GM19395 (cell line): ENCODE data around the gene PEAR1.

Experiments used
- ATAC-seq: cut with Tn5 transposase; IDR thresholded peaks from one replicate; pipeline ENCODE4 v1.9.1; 2021; ENCODE audit warnings: mild to moderate bottlenecking, moderate library complexity; ENCODE audit not compliant: unreplicated experiment

Gene PEAR1

GRCh38 chr1:156882543-156882942 is 11.0 kb upstream of the PEAR1 start:
- ATAC-seq = no peak

DNA sequence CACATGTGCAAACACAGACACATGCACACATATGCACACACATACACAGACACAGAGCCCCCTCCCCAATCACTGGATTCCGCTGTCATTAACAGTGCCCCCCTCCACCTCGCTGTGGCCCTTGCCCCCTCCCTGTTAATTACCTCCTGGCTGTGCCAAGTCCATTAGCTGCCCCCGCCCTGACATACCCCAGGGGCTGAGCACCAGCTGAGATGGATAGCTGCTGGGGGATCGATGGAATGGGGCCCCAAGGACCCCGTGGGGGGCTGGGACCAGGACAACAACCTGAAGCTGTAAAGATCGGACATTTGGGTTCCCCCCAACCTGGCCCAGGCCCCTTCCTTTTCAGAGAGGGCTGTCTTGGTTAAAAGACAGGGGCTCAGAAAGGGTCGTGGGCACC is 9.6 kb upstream of the PEAR1 start:
- no peak for ATAC-seq

DNA sequence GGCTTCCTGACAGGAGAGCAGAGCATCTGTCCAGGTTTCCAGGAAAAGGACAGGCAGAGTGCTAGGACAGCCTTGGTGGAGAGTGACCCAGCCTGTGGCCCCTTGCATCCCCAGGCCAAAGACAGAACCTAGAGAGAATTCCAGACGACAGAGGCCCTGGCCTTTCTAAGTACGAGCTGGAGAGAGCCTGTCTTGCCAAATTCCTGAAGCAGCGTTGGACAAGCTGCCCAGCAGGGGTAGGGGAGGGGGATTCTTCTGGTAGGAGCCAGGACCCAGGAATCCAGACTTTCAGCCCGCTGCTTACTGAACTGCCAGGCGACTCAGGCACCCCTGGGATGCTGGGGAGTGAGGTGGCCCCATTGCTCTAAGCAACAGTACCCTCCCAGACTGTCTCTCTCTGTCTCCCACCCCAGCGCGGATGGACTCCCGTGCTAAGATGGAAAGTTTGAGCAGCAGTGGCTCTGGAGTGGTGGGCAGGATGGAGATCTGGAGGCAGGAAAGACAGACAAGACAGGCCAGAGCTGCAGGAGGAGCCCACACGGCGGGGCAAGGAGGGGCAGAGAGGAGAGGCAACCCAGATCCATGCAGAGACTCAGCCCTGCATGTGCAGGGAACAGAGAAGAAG is 8.8 kb upstream of the PEAR1 start:
- ATAC-seq = no peak

GRCh38 chr1:156885314-156885713 is 8.2 kb upstream of the PEAR1 start:
- no peak for ATAC-seq

- ATAC-seq = no peak
Measured at GRCh38 chr1:156885880-156886355, 7.6 kb upstream of the PEAR1 start.

GRCh38 chr1:156886583-156887281 is 6.8 kb upstream of the PEAR1 start:
- no peak for ATAC-seq

- no peak for ATAC-seq
Measured at GRCh38 chr1:156887317-156887716, 6.2 kb upstream of the PEAR1 start.

DNA sequence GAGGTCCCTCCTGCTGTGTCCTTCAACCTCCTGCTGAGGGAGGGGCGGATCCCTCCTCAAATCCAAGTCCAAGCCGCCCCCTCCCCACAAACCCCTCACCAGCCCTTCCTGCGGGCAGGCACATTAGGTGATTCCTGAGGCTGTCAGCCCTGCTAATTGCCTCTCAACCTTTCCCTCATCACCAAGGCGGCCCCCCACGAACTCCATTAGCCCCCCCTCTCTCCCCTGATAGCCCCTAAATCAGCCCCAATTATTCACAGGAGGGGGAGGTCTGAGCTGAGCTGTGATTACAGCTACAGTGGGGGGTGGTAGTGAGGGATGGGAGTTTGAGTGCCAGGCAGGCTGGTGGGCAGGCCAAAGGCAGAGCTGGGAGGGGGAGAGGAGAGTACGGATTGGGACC is 5.8 kb upstream of the PEAR1 start:
- no peak for ATAC-seq

DNA sequence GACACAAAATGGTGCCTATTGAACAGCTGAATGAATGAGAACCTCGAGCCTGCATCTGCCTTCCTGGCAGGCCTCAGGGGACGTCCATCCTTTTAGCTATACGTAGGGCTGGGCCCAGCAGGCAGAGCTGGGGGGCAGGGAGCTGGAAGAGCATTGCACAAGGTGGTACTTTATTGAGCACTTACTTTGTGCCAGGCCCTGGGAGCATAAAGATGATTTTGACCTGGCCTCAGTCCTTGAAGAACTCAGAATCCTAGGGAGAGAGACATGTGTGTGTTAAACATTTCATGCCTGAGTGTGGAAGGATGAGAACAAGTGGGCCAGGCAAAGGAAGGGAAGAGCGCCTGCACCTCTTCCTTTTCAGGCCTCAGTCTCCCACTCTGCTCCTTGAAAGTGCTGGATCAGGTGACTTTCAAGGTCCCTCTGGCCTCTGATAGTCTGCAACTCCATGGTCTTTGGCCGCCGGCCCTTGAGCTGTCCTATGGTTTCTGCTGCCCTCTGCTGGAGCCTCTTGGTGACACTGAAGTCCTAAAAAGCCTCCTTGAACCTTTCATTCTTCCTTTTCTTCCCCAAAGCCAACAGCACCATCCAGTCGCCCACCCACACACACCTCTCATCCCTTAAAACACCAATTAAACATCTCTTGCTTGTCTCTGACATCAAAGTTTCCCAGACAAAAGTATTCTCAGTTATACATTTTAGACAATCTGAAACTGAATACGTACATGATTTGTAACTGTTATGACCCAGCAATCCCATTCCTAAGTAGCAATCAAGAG is 3.5 kb upstream of the PEAR1 start:
- ATAC-seq = no peak

DNA sequence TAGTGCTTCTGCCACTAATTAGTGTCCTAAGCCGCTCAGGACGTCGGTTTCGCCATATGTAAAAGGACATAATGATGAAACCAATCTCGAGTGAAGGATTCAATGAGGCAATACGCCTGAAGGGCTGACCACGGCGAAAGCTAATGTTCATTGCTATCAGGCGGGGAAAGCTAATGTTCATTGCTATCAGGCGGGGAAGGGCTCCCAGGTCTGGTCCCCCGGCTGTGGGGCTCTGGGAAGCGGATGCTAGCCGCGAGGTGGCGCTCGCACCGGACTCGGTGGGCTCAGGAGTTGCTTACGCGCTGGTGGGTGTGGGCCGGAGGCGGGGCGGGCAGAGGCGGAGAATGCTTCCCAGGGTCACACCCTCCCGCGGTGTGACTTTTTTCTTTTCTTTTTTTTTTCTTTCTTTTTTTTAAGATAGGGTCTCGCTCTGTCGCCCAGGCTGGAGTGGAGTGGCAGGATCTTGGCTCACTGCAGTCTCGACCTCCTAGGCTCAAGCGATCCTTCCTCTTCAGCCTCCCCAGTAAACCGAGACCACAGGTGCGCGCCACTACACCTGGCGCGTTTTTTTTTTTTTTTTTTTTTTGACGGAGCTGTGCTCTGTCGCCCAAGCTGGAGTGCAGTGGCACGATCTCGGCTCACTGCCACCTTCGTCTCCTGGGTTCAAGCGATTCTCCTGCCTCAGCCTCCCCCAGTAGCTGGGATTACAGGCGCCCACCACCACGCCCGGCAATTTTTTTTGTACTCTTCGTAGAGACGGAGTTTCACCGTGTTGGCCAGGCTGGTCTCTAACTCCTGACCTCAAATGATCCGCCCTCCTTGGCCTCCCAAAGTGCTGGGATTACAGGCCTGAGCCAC is 1.1 kb upstream of the PEAR1 start:
- ATAC-seq = peak; percentile 87

GRCh38 chr1:156894001-156894400 is 483 bp downstream of the PEAR1 start:
- no peak for ATAC-seq

- no peak for ATAC-seq
Measured at GRCh38 chr1:156894711-156895454, 1.4 kb downstream of the PEAR1 start.

DNA sequence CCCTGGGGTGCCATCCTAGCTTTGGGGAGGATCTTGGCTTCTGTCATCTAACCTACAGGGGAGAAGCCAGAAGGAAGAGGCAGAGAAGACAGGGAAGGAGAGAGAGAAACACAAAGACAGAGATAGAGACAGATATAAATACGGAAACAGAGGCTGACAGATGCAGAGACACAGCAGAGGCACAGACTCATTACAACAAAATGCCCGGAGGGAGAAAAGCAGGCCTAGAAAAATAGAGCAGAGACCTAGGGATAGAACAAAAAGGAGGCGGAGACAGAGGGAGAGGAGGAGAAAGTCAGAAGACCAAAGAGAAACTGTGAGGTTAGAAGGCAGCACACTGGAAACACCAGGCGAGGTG is 1.9 kb downstream of the PEAR1 start:
- ATAC-seq = no peak

GRCh38 chr1:156895927-156896326 is 2.4 kb downstream of the PEAR1 start:
- no peak for ATAC-seq

DNA sequence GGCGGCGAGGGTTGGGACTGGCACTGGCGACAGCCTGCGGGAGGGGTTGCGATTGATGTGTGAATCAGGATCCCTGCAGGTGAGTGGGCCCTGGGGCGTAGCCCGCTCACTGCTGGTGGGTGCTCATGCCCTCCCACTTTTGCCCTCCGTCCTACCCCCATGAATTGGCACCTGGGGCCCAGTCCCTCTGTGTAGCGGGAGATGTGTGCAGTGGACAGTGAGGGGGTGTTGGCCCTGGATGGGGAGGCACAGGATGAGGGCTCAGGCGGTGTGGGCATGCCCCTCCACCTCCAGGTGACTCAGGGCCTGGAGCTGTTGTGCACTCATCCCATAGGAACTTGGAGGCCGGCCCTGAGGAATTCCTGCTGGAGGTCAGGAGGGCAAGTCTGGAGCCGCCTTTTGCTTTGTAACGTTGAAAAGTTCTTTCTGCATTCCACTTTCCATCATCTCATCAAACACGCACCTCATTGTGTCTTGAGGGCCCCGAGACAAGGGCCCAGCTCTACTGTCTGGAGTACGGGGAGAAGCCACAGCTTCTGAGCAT is 3.0 kb downstream of the PEAR1 start:
- ATAC-seq = no peak

DNA sequence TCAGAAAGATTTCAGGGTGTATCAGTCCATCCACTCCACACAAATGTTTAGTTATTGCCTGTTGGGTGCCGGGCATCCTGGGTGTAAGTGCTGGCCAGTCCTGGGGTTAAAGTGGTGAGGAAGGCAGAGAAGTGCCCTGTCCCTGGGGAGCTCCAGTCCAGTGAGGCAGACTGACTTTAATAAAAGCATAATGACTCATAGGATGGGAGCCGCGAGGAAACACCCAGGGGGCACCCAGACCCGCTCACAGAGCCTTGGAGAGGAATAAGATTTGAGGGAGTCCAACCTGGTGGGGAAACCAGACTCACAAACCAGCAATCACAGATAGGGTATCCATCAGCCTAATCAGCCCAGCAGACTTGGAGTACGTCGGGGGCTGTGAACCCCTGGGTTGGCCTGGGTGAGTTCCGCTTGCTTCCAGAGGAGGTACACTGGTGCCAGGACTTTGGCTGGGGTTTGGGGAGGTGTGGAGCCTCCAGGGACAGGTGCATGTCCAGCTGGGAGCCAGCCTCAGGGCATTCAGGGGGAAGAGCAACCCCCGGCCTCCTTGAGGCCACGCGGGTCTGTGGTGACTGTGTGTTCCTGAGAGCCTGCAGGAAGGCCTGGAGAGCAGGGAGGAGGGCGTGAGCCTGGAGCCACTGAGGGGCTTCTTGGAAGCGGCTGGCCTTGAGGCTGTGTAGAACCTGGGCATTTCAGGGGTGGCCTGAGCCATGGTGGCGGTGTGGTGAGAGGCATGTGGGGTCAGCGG is 3.7 kb downstream of the PEAR1 start:
- ATAC-seq = no peak

DNA sequence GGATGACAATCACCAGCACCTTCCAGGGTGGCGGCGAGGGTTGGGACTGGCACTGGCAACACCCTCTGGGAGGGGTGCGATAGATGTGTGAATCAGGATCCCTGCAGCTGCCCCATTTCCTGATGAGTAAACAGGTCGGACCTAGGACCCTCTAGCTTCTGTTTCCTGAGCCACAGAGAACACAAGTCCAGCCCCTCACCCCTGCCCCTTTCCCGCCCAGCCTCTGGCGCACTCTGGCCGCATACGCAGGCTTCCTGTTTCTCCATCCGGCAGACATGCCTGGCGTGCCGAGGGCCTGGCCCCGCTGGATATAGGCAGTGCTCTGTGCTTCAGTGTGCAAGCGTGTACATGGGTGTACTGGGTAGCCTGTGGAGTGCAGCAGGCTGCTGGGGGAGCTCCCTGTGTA is 4.6 kb downstream of the PEAR1 start:
- no peak for ATAC-seq

- no peak for ATAC-seq
Measured at GRCh38 chr1:156898971-156899664, 5.6 kb downstream of the PEAR1 start.
